Natural killer cell (primary cell): ENCODE measurements around the gene DDX42. TPM values are rescaled to one million over a fixed set of nuclear protein-coding genes. Genes with fewer than 3 reads are reported as not detected.

Experiments
- ATAC-seq, 3 donors: fragments of 150-1000 bp in 2 of 3; fragments of 200-7000 bp in 1 of 3; cut with Tn5 transposase; 1 replicate in 1 of 3; 2 replicates in 2 of 3; pipeline ENCODE4 v1.10.0; 2021; ENCODE audit warnings: mild to moderate bottlenecking in 2 of 3, moderate library complexity in 2 of 3
- DNase-seq, 2 donors: peaks; one replicate each; pipeline versions ENCODE4 v3.0.0 to v3.0.0-alpha.2; 2013 to 2021; ENCODE audit warnings: mixed read lengths in 1 of 2
- H3K27ac ChIP-seq: one replicate; pipeline ENCODE4 v1.5.1; 2013; ENCODE audit warnings: mild to moderate bottlenecking, low read length
- H3K27me3 ChIP-seq: one replicate; pipeline ENCODE4 v1.6.1; 2013; ENCODE audit warnings: low read length; ENCODE audit not compliant: control insufficient read depth, insufficient read depth
- H3K36me3 ChIP-seq: one replicate; pipeline ENCODE4 v1.6.1; 2013; ENCODE audit warnings: low read length; ENCODE audit not compliant: control insufficient read depth, insufficient read depth
- H3K4me1 ChIP-seq: one replicate; pipeline ENCODE4 v1.6.1; 2013; ENCODE audit warnings: low read length; ENCODE audit not compliant: control insufficient read depth, insufficient read depth
- H3K4me3 ChIP-seq: one replicate; pipeline ENCODE4 v1.5.1; 2013; ENCODE audit warnings: low read length
- H3K9me3 ChIP-seq: one replicate; pipeline ENCODE4 v1.6.1; 2013; ENCODE audit warnings: low read length; ENCODE audit not compliant: control insufficient read depth, insufficient read depth
- H3K27ac Mint-ChIP-seq, 2 donors: one replicate each; pipeline ENCODE4 v1.8.0; 2022; ENCODE audit warnings: mild to moderate bottlenecking in 2 of 2, mixed read lengths in 2 of 2, moderate library complexity in 1 of 2
- H3K27me3 Mint-ChIP-seq, 2 donors: one replicate each; pipeline ENCODE4 v1.8.0; 2022; ENCODE audit warnings: low read depth in 2 of 2, mixed read lengths in 2 of 2
- H3K36me3 Mint-ChIP-seq: one replicate; pipeline ENCODE4 v1.8.0; 2022; ENCODE audit warnings: mixed read lengths
- H3K4me1 Mint-ChIP-seq, 2 donors: one replicate each; pipeline ENCODE4 v1.8.0; 2022; ENCODE audit warnings: mixed read lengths in 2 of 2
- H3K4me3 Mint-ChIP-seq: one replicate; pipeline ENCODE4 v1.8.0; 2022; ENCODE audit warnings: mild to moderate bottlenecking, moderate library complexity, mixed read lengths
- H3K9me3 Mint-ChIP-seq, 2 donors: one replicate each; pipeline ENCODE4 v1.8.0; 2022; ENCODE audit warnings: mixed read lengths in 2 of 2
- CTCF ChIP-seq: fragments of 200-600 bp; IDR thresholded peaks from one replicate; pipeline ENCODE4 v1.8.0; 2022; ENCODE audit warnings: antibody characterized with exemption
- WGBS: methylation state at CpG from one replicate; pipeline ENCODE4 v1.1.7; 2013; ENCODE audit warnings: missing lambda C conversion rate; ENCODE audit not compliant: insufficient coverage; 5-methylcytosine and 5-hydroxymethylcytosine counted together
- intact Hi-C: fragments of 100-400 bp; cut with micrococcal nuclease; formaldehyde crosslinking; loops from one replicate; pipeline ENCODE4 v1.14.2; 2022
- total RNA-seq, 4 donors: library from RNA; stranded (reverse); fragments of 120-200 nt in 1 of 4; gene quantifications; one replicate each; pipeline versions ENCODE4 v1.2.3 to v1.2.4, GENCODE V29; 2013 to 2022

DDX42 gene
- total RNA-seq, 3 donors from 2014 or later (not counting 1 experiment from before 2014, with no cell fraction given), result 80.1 to 127 (median 110) TPM

DNA sequence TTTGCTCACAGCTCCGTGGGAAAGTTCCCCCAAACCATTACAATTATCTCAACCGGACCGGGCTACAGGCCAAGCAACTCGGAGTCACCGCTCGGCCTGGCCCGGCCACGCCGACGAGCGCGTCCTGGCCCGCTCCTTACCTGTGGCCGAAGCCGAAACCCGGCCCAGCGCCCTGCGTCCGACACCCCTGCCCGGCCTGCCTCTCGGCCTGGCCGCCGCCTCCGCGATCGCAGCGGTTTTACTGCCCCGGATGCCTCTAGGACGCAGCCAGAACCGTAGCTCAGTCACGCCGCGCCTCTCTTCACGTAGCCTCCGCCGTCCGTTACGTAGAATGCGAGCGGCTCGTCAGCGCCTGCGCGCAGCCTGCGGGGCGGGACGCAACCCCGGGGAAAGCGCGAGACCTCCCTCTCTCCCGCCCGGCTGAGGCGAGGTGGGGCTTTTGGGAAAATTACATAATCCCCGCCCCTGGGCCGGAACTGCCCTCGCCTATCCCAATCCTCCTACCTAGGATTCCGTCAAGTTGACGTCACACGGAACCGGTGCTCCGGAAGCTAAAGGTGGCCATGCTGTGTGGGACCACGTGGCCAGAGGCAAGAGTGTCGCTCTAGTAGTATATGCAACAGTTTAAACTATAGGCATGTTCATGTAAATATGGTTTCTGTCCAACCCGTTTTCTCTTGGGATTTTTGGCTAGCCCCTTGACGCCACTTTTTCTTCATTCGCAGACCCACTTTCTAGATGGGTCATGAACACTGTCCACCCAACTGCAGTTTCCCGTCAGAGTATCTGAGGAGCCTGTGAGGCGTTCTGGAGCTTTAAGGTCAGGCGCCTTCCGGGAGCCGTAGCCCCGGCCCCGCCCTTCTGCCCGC is 464 bp upstream of the DDX42 start, which contains the start of gene CCDC47:
Gene CCDC47, minus strand, starts transcription at position 326 of the 869 bp plus-strand sequence. CDS start 7,422 bp downstream, outside the sequence.
- peaks cover 51 to 65% of the 10 kb centered on the region in 2 donors for H3K4me1 Mint-ChIP-seq

GRCh38 chr17:63774969-63775265 is 947 bp downstream of the DDX42 start:
- Mint-ChIP-seq H3K4me1 (peaks cover 56 to 68% of the 10 kb centered on the region in 2 donors), H3K27ac (peak overlapping the region; percentile 98 to 99), H3K27me3 (no peaks in the 10 kb centered on the region), H3K4me3 (peak overlapping the region; percentile 95), H3K36me3 (no peaks in the 10 kb centered on the region), H3K9me3 (no peaks in the 10 kb centered on the region)
- 9% methylated on average over 4 of the region's 4 CpGs for WGBS
- Histone ChIP-seq H3K4me1 (peaks cover 22% of the 10 kb centered on the region), H3K27me3 (no peaks in the 10 kb centered on the region), H3K36me3 (peaks cover 13% of the 10 kb centered on the region), H3K27ac (peak overlapping the region; percentile 76), H3K9me3 (no peaks in the 10 kb centered on the region), H3K4me3 (peak overlapping the region; percentile 88)
- ATAC-seq (no peak), DNase-seq (peak in 1 of 2 donors; percentile 42)
- intact Hi-C loops, result loop anchor here (5.0 kb wide), 2 partner anchors 153 to 732 kb away; partner anchors contain the start of genes CEP95, DDX5 and MAP3K3
- TF ChIP-seq CTCF, result no peak

More for the DNA sequence above, 464 bp upstream of the DDX42 start, which contains the start of gene CCDC47:
- peaks cover 22% of the 10 kb centered on the region for H3K4me1 ChIP-seq
- H3K27ac Mint-ChIP-seq, result peak within 1 kb of the TSS; percentile 98 to 99
- intact Hi-C loops, result loop anchor here (1.0 to 5.0 kb wide), 6 partner anchors 32 to 734 kb away; partner anchors contain the start of genes CEP95, DDX5, FTSJ3 and MAP3K3
- under 1% methylated on average over 71 of the region's 74 CpGs for WGBS
- no peaks in the 10 kb centered on the region for H3K27me3 ChIP-seq
- H3K9me3 ChIP-seq, result no peaks in the 10 kb centered on the region
- peak within 1 kb of the TSS; percentile 94 for H3K27ac ChIP-seq
- H3K36me3 Mint-ChIP-seq, result no peaks in the 10 kb centered on the region
- peaks cover 9% of the 10 kb centered on the region for H3K36me3 ChIP-seq
- H3K9me3 Mint-ChIP-seq, result no peaks in the 10 kb centered on the region
- peak within 1 kb of the TSS; percentile 88 for H3K4me3 ChIP-seq
- peak within 1 kb of the TSS; percentile 95 for H3K4me3 Mint-ChIP-seq
- DNase-seq (peak; percentile 93 to 99), ATAC-seq (peak; percentile 81 to 94 (median 84))
- no peak for TF ChIP-seq CTCF
- H3K27me3 Mint-ChIP-seq, result no peaks in the 10 kb centered on the region

GRCh38 chr17:63775420-63775819 is 1.4 kb downstream of the DDX42 start:
- Mint-ChIP-seq H3K4me1 (peaks cover 56 to 68% of the 10 kb centered on the region in 2 donors), H3K4me3 (peak overlapping the region; percentile 95), H3K27ac (peak overlapping the region; percentile 98 to 99), H3K9me3 (no peaks in the 10 kb centered on the region), H3K27me3 (no peaks in the 10 kb centered on the region), H3K36me3 (no peaks in the 10 kb centered on the region)
- intact Hi-C loops, result no loop called here
- WGBS, result 43% methylated on average over 7 of the region's 8 CpGs
- Histone ChIP-seq H3K9me3 (no peaks in the 10 kb centered on the region), H3K36me3 (peaks cover 13% of the 10 kb centered on the region), H3K4me1 (peaks cover 22% of the 10 kb centered on the region), H3K4me3 (no peak overlapping the region), H3K27me3 (no peaks in the 10 kb centered on the region), H3K27ac (no peak overlapping the region)
- no peak for TF ChIP-seq CTCF
- no peak for DNase-seq
- no peak for ATAC-seq
